GM11168 (cell line): Measurements from ENCODE around the gene TCF4.

ENCODE experiments used
- in situ Hi-C: fragments of 300-500 bp; cut with MboI; formaldehyde crosslinking; loops from one replicate; pipeline ENCODE4 v1.12.0; 2022; ENCODE audit warnings: low sequenced_read_pairs; ENCODE audit not compliant: unreplicated experiment

TCF4 gene

GRCh38 chr18:55256226-55256928, 331.6 kb downstream of the TCF4 start:
- in situ Hi-C loops = no loop called here

GRCh38 chr18:55253814-55254213, 334.2 kb downstream of the TCF4 start:
- in situ Hi-C loops = no loop called here

- in situ Hi-C loops = no loop called here
Measured at GRCh38 chr18:55252901-55253300, 335.1 kb downstream of the TCF4 start.

- in situ Hi-C loops = no loop called here
Measured at GRCh38 chr18:55252053-55252675, 335.8 kb downstream of the TCF4 start.

- in situ Hi-C loops = no loop called here
Measured at GRCh38 chr18:55251254-55251971, 336.6 kb downstream of the TCF4 start.

GRCh38 chr18:55250768-55251173, 337.2 kb downstream of the TCF4 start:
- in situ Hi-C loops = no loop called here

- in situ Hi-C loops = no loop called here
Measured at GRCh38 chr18:55249550-55249949, 338.4 kb downstream of the TCF4 start.

GRCh38 chr18:55248495-55248894, 339.5 kb downstream of the TCF4 start:
- in situ Hi-C loops = no loop called here

GRCh38 chr18:55247032-55247431, 341.0 kb downstream of the TCF4 start:
- in situ Hi-C loops = no loop called here

GRCh38 chr18:55246278-55246677, 341.7 kb downstream of the TCF4 start:
- in situ Hi-C loops = no loop called here

GRCh38 chr18:55245211-55245614, 342.8 kb downstream of the TCF4 start:
- in situ Hi-C loops = no loop called here

- in situ Hi-C loops = no loop called here
Measured at GRCh38 chr18:55244546-55244945, 343.4 kb downstream of the TCF4 start.

- in situ Hi-C loops = no loop called here
Measured at GRCh38 chr18:55243857-55244256, 344.1 kb downstream of the TCF4 start.

GRCh38 chr18:55243255-55243654, 344.7 kb downstream of the TCF4 start:
- in situ Hi-C loops = no loop called here

GRCh38 chr18:55240978-55241377, 347.0 kb downstream of the TCF4 start:
- in situ Hi-C loops = no loop called here

- in situ Hi-C loops = loop anchor here (5.0 kb wide), 1 partner anchor 73 kb away; no protein-coding TSS in a partner anchor
Measured at GRCh38 chr18:55239740-55240139, 348.3 kb downstream of the TCF4 start.

GRCh38 chr18:55237660-55238059, 350.3 kb downstream of the TCF4 start:
- in situ Hi-C loops = loop anchor here (5.0 kb wide), 1 partner anchor 75 kb away; no protein-coding TSS in a partner anchor

- in situ Hi-C loops = loop anchor here (5.0 kb wide), 1 partner anchor 76 kb away; no protein-coding TSS in a partner anchor
Measured at GRCh38 chr18:55236150-55236931, 351.7 kb downstream of the TCF4 start.

- in situ Hi-C loops = loop anchor here (5.0 kb wide), 1 partner anchor 77 kb away; no protein-coding TSS in a partner anchor
Measured at GRCh38 chr18:55235094-55235461, 352.9 kb downstream of the TCF4 start.

- in situ Hi-C loops = loop anchor here (5.0 kb wide), 1 partner anchor 78 kb away; no protein-coding TSS in a partner anchor
Measured at GRCh38 chr18:55234366-55235093, 353.5 kb downstream of the TCF4 start.
